ENCODE results near the gene PIGR.

DNA sequence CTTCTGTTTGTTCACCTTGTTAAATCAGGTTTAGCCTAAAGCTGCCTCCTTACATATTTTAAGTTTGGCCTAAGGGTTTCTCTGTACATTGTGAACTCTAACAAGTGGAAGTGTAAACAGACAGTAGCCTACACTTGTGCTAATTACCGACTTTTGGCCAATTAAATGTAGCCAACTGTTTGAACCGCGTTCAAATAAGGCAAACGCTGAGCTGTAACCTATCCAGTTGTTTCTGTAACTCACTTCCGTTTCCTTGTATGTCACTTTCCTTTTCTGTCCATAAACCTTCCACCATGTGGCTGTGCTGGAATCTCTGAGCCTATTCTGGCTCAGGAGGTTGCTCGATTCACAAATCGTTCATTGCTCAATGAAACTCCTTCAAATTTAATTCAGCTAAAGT is 32.0 kb upstream of the PIGR start:
- TF ChIP-seq, protein P1, sequence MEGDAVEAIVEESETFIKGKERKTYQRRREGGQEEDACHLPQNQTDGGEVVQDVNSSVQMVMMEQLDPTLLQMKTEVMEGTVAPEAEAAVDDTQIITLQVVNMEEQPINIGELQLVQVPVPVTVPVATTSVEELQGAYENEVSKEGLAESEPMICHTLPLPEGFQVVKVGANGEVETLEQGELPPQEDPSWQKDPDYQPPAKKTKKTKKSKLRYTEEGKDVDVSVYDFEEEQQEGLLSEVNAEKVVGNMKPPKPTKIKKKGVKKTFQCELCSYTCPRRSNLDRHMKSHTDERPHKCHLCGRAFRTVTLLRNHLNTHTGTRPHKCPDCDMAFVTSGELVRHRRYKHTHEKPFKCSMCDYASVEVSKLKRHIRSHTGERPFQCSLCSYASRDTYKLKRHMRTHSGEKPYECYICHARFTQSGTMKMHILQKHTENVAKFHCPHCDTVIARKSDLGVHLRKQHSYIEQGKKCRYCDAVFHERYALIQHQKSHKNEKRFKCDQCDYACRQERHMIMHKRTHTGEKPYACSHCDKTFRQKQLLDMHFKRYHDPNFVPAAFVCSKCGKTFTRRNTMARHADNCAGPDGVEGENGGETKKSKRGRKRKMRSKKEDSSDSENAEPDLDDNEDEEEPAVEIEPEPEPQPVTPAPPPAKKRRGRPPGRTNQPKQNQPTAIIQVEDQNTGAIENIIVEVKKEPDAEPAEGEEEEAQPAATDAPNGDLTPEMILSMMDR (IDR thresholded peaks at IDR 0.05), result no peak
- no peak for TF ChIP-seq POLR2A (IDR thresholded peaks at IDR 0.05)

All from adrenal gland (tissue), 5 donors.